Measurements from ENCODE around the gene PNMA6F.
"Not testable (repeated sequence)": the region's sequence is repeated elsewhere in the genome, so short reads cannot be mapped to it uniquely, and the experiment has no call there.

DNA sequence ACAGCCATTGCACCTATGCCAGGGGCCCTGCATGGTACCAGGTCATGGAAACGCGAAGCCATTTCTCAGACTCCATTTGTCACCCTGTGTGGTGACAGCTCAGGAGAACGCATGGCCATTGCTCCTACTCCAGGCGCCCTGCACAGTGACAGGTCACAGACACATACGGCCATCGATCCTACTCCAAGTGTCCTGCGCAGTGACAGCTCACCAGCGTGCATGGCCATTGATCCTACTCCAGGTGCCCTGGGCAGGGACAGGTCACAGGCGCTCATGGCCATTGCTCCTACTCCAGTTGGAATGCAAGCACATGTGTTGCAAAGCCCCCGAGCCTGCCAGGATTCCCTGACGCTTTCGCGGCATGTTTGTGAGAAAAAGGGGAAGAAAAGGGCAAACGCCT, 45.5 kb downstream of the PNMA6F start:
- TF ChIP-seq, protein P1, sequence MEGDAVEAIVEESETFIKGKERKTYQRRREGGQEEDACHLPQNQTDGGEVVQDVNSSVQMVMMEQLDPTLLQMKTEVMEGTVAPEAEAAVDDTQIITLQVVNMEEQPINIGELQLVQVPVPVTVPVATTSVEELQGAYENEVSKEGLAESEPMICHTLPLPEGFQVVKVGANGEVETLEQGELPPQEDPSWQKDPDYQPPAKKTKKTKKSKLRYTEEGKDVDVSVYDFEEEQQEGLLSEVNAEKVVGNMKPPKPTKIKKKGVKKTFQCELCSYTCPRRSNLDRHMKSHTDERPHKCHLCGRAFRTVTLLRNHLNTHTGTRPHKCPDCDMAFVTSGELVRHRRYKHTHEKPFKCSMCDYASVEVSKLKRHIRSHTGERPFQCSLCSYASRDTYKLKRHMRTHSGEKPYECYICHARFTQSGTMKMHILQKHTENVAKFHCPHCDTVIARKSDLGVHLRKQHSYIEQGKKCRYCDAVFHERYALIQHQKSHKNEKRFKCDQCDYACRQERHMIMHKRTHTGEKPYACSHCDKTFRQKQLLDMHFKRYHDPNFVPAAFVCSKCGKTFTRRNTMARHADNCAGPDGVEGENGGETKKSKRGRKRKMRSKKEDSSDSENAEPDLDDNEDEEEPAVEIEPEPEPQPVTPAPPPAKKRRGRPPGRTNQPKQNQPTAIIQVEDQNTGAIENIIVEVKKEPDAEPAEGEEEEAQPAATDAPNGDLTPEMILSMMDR (IDR thresholded peaks at IDR 0.05): not testable (repeated sequence)
- TF ChIP-seq POLR2A, POLR2AphosphoS5 (IDR thresholded peaks at IDR 0.05): not testable (repeated sequence)
